Colonic mucosa (tissue), 4 donors: ENCODE measurements around the gene RHOD. TPM values are rescaled to one million over a fixed set of nuclear protein-coding genes. Genes with fewer than 3 reads are reported as not detected.

Source experiments
- DNase-seq: peaks from one replicate; pipeline ENCODE4 v3.0.0-alpha.2; 2020
- H3K27ac ChIP-seq: fragments of 200-600 bp; one replicate; pipeline ENCODE4 v1.8.0; 2021
- H3K27me3 ChIP-seq: fragments of 200-600 bp; one replicate; pipeline ENCODE4 v1.8.0; 2021
- H3K36me3 ChIP-seq: fragments of 200-600 bp; one replicate; pipeline ENCODE4 v1.8.0; 2021
- H3K4me1 ChIP-seq: fragments of 200-600 bp; one replicate; pipeline ENCODE4 v1.8.0; 2021; ENCODE audit warnings: mild to moderate bottlenecking
- H3K4me3 ChIP-seq: fragments of 200-600 bp; one replicate; pipeline ENCODE4 v1.8.0; 2021
- H3K9ac ChIP-seq, 2 donors: one replicate each; pipeline ENCODE4 v1.7.0; 2013; ENCODE audit warnings: control low read depth in 2 of 2, low read depth in 2 of 2, low read length in 2 of 2
- H3K9me3 ChIP-seq: fragments of 200-600 bp; one replicate; pipeline ENCODE4 v1.8.0; 2021
- CTCF ChIP-seq: fragments of 200-600 bp; IDR thresholded peaks from one replicate; pipeline ENCODE4 v1.8.0; 2022; ENCODE audit warnings: antibody characterized with exemption, mild to moderate bottlenecking
- intact Hi-C: fragments of 100-400 bp; cut with DNase I; formaldehyde crosslinking; loops from one replicate; pipeline ENCODE4 v1.14.1; 2022
- total RNA-seq, 2 donors: library from RNA; stranded (reverse); fragmentation: NEBNext Ultra II Directional in 1 of 2; extraction: Animal tissue kit (Norgen Biotek cat#: 25700) in 1 of 2; gene quantifications; one replicate each; pipeline ENCODE4 v1.2.1, GENCODE V29; 2021
- donor health status: healthy.
- donor health status: DM: no; HTN: no; CAD: no.
- donor health status: DM: no; HTN: no; CAD: no.

Gene RHOD
- total RNA-seq, 2 donors from 2014 or later = 8.5 to 11.2 TPM

- intact Hi-C loops = no loop called here
- H3K9me3 ChIP-seq = no peaks in the 10 kb centered on the region
- H3K9ac ChIP-seq = no peak overlapping the region
- TF ChIP-seq CTCF = no peak
- peaks cover 22% of the 10 kb centered on the region for H3K27me3 ChIP-seq
- no peaks in the 10 kb centered on the region for H3K36me3 ChIP-seq
- no peak overlapping the region for H3K4me3 ChIP-seq
- peaks cover 6% of the 10 kb centered on the region for H3K4me1 ChIP-seq
- no peak overlapping the region for H3K27ac ChIP-seq
- DNase-seq = no peak
These were observed 32.7 kb upstream of the RHOD start for GRCh38 chr11:67023957-67024353.

- intact Hi-C loops = no loop called here
- Histone ChIP-seq H3K4me3 (no peak overlapping the region), H3K4me1 (peaks cover 6% of the 10 kb centered on the region), H3K36me3 (no peaks in the 10 kb centered on the region), H3K27me3 (peaks cover 22% of the 10 kb centered on the region), H3K9ac (no peak overlapping the region), H3K27ac (no peak overlapping the region), H3K9me3 (no peaks in the 10 kb centered on the region)
- TF ChIP-seq CTCF = no peak
- no peak for DNase-seq
These were observed 32.2 kb upstream of the RHOD start for GRCh38 chr11:67024410-67024809.

- no peaks in the 10 kb centered on the region for H3K36me3 ChIP-seq
- peaks cover 6% of the 10 kb centered on the region for H3K4me1 ChIP-seq
- intact Hi-C loops = no loop called here
- peaks cover 22% of the 10 kb centered on the region for H3K27me3 ChIP-seq
- H3K9ac ChIP-seq = no peak overlapping the region
- no peak overlapping the region for H3K27ac ChIP-seq
- no peak overlapping the region for H3K4me3 ChIP-seq
- DNase-seq = no peak
- TF ChIP-seq CTCF = no peak
- no peaks in the 10 kb centered on the region for H3K9me3 ChIP-seq
These were observed 31.7 kb upstream of the RHOD start for GRCh38 chr11:67024966-67025365.

- peaks cover 22% of the 10 kb centered on the region for H3K27me3 ChIP-seq
- no peaks in the 10 kb centered on the region for H3K36me3 ChIP-seq
- no peak overlapping the region for H3K27ac ChIP-seq
- intact Hi-C loops = no loop called here
- H3K9me3 ChIP-seq = no peaks in the 10 kb centered on the region
- H3K9ac ChIP-seq = no peak overlapping the region
- H3K4me1 ChIP-seq = peaks cover 6% of the 10 kb centered on the region
- no peak overlapping the region for H3K4me3 ChIP-seq
- DNase-seq = no peak
- no peak for TF ChIP-seq CTCF
These were observed 30.9 kb upstream of the RHOD start for GRCh38 chr11:67025750-67026149.

- H3K4me3 ChIP-seq = no peak overlapping the region
- no peak for TF ChIP-seq CTCF
- H3K27ac ChIP-seq = no peak overlapping the region
- H3K36me3 ChIP-seq = no peaks in the 10 kb centered on the region
- peaks cover 22% of the 10 kb centered on the region for H3K27me3 ChIP-seq
- no peaks in the 10 kb centered on the region for H3K9me3 ChIP-seq
- H3K4me1 ChIP-seq = peaks cover 6% of the 10 kb centered on the region
- DNase-seq = no peak
- intact Hi-C loops = no loop called here
- no peak overlapping the region for H3K9ac ChIP-seq
These were observed 29.7 kb upstream of the RHOD start for GRCh38 chr11:67026941-67027340.

GRCh38 chr11:67027483-67027930 is 29.1 kb upstream of the RHOD start:
- H3K9me3 ChIP-seq = no peaks in the 10 kb centered on the region
- no peak overlapping the region for H3K9ac ChIP-seq
- DNase-seq = no peak
- TF ChIP-seq CTCF = no peak
- peaks cover 20% of the 10 kb centered on the region for H3K27me3 ChIP-seq
- no peak overlapping the region for H3K27ac ChIP-seq
- H3K36me3 ChIP-seq = no peaks in the 10 kb centered on the region
- intact Hi-C loops = no loop called here
- H3K4me1 ChIP-seq = peaks cover 5% of the 10 kb centered on the region
- H3K4me3 ChIP-seq = no peak overlapping the region
